GM21526 (cell line): Measurements from ENCODE around the gene FRMD3.

ENCODE experiments used
- ATAC-seq: cut with Tn5 transposase; IDR thresholded peaks from one replicate; pipeline ENCODE4 v1.9.1; 2021; ENCODE audit warnings: moderate library complexity; ENCODE audit not compliant: unreplicated experiment, low FRiP score

FRMD3 gene

GRCh38 chr9:83204047-83204446 is 334.2 kb downstream of the FRMD3 start:
- ATAC-seq = no peak

GRCh38 chr9:83200531-83200930 is 337.7 kb downstream of the FRMD3 start:
- no peak for ATAC-seq

- no peak for ATAC-seq
Measured at GRCh38 chr9:83199832-83200231, 338.4 kb downstream of the FRMD3 start.

- ATAC-seq = peak; percentile 56
Measured at GRCh38 chr9:83199240-83199639, 339.0 kb downstream of the FRMD3 start.

- ATAC-seq = no peak
Measured at GRCh38 chr9:83198371-83198770, 339.8 kb downstream of the FRMD3 start.

GRCh38 chr9:83197591-83197990 is 340.6 kb downstream of the FRMD3 start:
- ATAC-seq = no peak

GRCh38 chr9:83196946-83197345 is 341.3 kb downstream of the FRMD3 start:
- ATAC-seq = no peak
